RWPE1 (cell line): Measurements from ENCODE around the gene SAFB.

Experiments used
- CTCF ChIA-PET: fragments of 350-600 bp; sonication (Branson Sonifier 250); formaldehyde crosslinking; extraction: SDS; loops from one replicate; lab custom pipeline; 2021; lab: Yijun Ruan, JAX
- POLR2A ChIA-PET: fragments of 400-600 bp; formaldehyde crosslinking; extraction: SDS; loops from one replicate; lab custom pipeline; 2020; ENCODE audit warnings: antibody characterized with exemption; ENCODE audit not compliant: low non-redundant PET; lab: Yijun Ruan, JAX
- DNase-seq: peaks from one replicate; pipeline ENCODE4 v3.0.0; 2012; ENCODE audit warnings: low spot score
- H3K27ac ChIP-seq: fragments of 450-650 bp; 2 replicates; pipeline ENCODE4 v1.5.1; 2017
- CTCF ChIP-seq: fragments of 450-650 bp; conservative IDR thresholded peaks from 2 replicates; pipeline ENCODE4 v1.5.1; 2017; ENCODE audit warnings: low read depth, mild to moderate bottlenecking

Gene SAFB

GRCh38 chr19:5690955-5691821, 68.3 kb downstream of the SAFB start:
- ChIA-PET POLR2A (interaction anchor here (0.5 kb wide), 2 partner anchors 11 to 27 kb away, joined by 3 to 4 read pairs; no protein-coding TSS in a partner anchor), CTCF (interaction anchor here (0.6 kb wide), 1 partner anchor 37 kb away, joined by 4 read pairs; no protein-coding TSS in a partner anchor)
- H3K27ac ChIP-seq, result peak overlapping the region; percentile 94
- no peak for TF ChIP-seq CTCF
- peak; percentile 54 for DNase-seq

GRCh38 chr19:5691822-5692722, 69.2 kb downstream of the SAFB start:
- no peak for TF ChIP-seq CTCF
- DNase-seq, result no peak
- ChIA-PET POLR2A (interaction anchor here (0.5 kb wide), 1 partner anchor 26 kb away, joined by 4 read pairs; no protein-coding TSS in a partner anchor), CTCF (interaction anchor here (0.6 kb wide), 1 partner anchor 207 kb away, joined by 8 read pairs; no protein-coding TSS in a partner anchor)
- peak overlapping the region; percentile 94 for H3K27ac ChIP-seq

- DNase-seq, result no peak
- no peak for TF ChIP-seq CTCF
- POLR2A ChIA-PET, result no interaction called here
- CTCF ChIA-PET, result interaction anchor here (0.6 to 0.7 kb wide), 2 partner anchors 48 to 207 kb away, joined by 3 to 8 read pairs; no protein-coding TSS in a partner anchor
- peak overlapping the region; percentile 94 for H3K27ac ChIP-seq
Observed at GRCh38 chr19:5692723-5693194, 69.9 kb downstream of the SAFB start.

- ChIA-PET POLR2A (interaction anchor here (0.6 kb wide), 1 partner anchor 1171 kb away, joined by 5 read pairs; no protein-coding TSS in a partner anchor), CTCF (interaction anchor here (0.6 to 0.7 kb wide), 2 partner anchors 49 to 206 kb away, joined by 3 to 8 read pairs; no protein-coding TSS in a partner anchor)
- no peak for TF ChIP-seq CTCF
- peak overlapping the region; percentile 94 for H3K27ac ChIP-seq
- DNase-seq, result no peak
Observed at GRCh38 chr19:5693195-5694166, 70.6 kb downstream of the SAFB start.

- CTCF ChIA-PET, result no interaction called here
- DNase-seq, result no peak
- H3K27ac ChIP-seq, result peak overlapping the region; percentile 94
- no peak for TF ChIP-seq CTCF
- POLR2A ChIA-PET, result no interaction called here
Observed at GRCh38 chr19:5694167-5694955, 71.5 kb downstream of the SAFB start.
